A549 (cell line): ENCODE measurements around the gene CAMTA1. TPM values are rescaled to one million over a fixed set of nuclear protein-coding genes. Genes with fewer than 3 reads are reported as not detected.

ENCODE experiments used
- ATAC-seq, 2 experiments: fragments of 200-7000 bp in 1 of 2; fragments of >200 bp in 1 of 2; cut with Nextera tagmentation in 1 of 2; cut with Tn5 transposase in 1 of 2; 3 replicates each; pipeline versions ENCODE4 v1.8.0 to v1.9.1; 2018 to 2020; ENCODE audit warnings: mild to moderate bottlenecking in 1 of 2, moderate library complexity in 1 of 2
- CTCF ChIA-PET: fragments of 300-600 bp; sonication (Branson Sonifier 250); formaldehyde crosslinking; extraction: SDS; loops from one replicate; lab custom pipeline; 2021; ENCODE audit warnings: antibody characterized with exemption, inconsistent platforms; lab: Yijun Ruan, JAX
- POLR2A ChIA-PET: fragments of 350-600 bp; formaldehyde crosslinking; extraction: SDS; loops from one replicate; lab custom pipeline; 2021; ENCODE audit warnings: antibody characterized with exemption, inconsistent platforms; lab: Yijun Ruan, JAX
- DNase-seq, 2 experiments: peaks; one replicate each; pipeline versions ENCODE4 v3.0.0 to v3.0.0-alpha.2; 2011 to 2016; ENCODE audit warnings: low read depth in 1 of 2, low spot score in 1 of 2
- FAIRE-seq: peaks from 2 replicates; lab custom pipeline; 2011; peaks lifted over from hg19 to GRCh38; lab: Jason Lieb, UNC
- H3K27ac ChIP-seq, 2 experiments: fragments of >200 bp; sonication (Bioruptor Twin); formaldehyde crosslinking; 3 replicates each; pipeline ENCODE4 v1.5.1; 2016 to 2017
- H3K4me1 ChIP-seq: fragments of >200 bp; sonication (Bioruptor Twin); formaldehyde crosslinking; 3 replicates; pipeline ENCODE4 v1.6.1; 2016
- H3K4me2 ChIP-seq: fragments of >200 bp; sonication (Bioruptor Twin); formaldehyde crosslinking; 3 replicates; pipeline ENCODE4 v1.6.1; 2016
- H3K4me3 ChIP-seq: fragments of >200 bp; sonication (Bioruptor Twin); formaldehyde crosslinking; 3 replicates; pipeline ENCODE4 v1.5.1; 2016
- H3K9me3 ChIP-seq: fragments of >200 bp; sonication (Bioruptor Twin); formaldehyde crosslinking; 3 replicates; pipeline ENCODE4 v1.6.1; 2016
- CEBPB ChIP-seq, 2 experiments: fragments of >200 bp in 1 of 2; sonication (Bioruptor Twin) in 1 of 2; formaldehyde crosslinking in 1 of 2; IDR thresholded peaks; 2 replicates each; pipeline ENCODE4 v1.6.1; 2012 to 2016
- CHD2 ChIP-seq: fragments of 150-350 bp; IDR thresholded peaks from 2 replicates; pipeline ENCODE4 v1.6.1; 2014; ENCODE audit warnings: low read length; ENCODE audit not compliant: partially characterized antibody
- E2F6 ChIP-seq: IDR thresholded peaks from 2 replicates; pipeline ENCODE4 v1.6.1; 2012; ENCODE audit warnings: low read depth, borderline replicate concordance
- EP300 ChIP-seq, 2 experiments: fragments of >200 bp; sonication (Bioruptor Twin); formaldehyde crosslinking; IDR thresholded peaks; 2 replicates in 1 of 2; 3 replicates in 1 of 2; pipeline ENCODE4 v1.6.1; 2016 to 2017
- ESRRA ChIP-seq: fragments of 150-350 bp; IDR thresholded peaks from 2 replicates; pipeline ENCODE4 v1.6.1; 2014; ENCODE audit warnings: mild to moderate bottlenecking, low read length, borderline replicate concordance
- FOXS1 ChIP-seq: fragments of 250-450 bp; sonication (Bioruptor Pico); IDR thresholded peaks from 2 replicates; pipeline ENCODE4 v1.5.0; 2020; ENCODE audit warnings: mild to moderate bottlenecking, moderate library complexity
- HEYL ChIP-seq: fragments of 250-450 bp; sonication (Bioruptor Pico); IDR thresholded peaks from 2 replicates; pipeline ENCODE4 v1.8.0; 2021; ENCODE audit warnings: mild to moderate bottlenecking, moderate library complexity
- KDM1A ChIP-seq: fragments of 200-600 bp; sonication (generic); IDR thresholded peaks from 2 replicates; pipeline ENCODE4 v1.6.1; 2016; ENCODE audit warnings: low read depth, mild to moderate bottlenecking
- MYC ChIP-seq: IDR thresholded peaks from 2 replicates; pipeline ENCODE4 v1.6.1; 2012; ENCODE audit warnings: mild to moderate bottlenecking, inconsistent platforms, low read length, improper control_type of control experiment, borderline replicate concordance
- NFE2L2 ChIP-seq: fragments of 150-350 bp; conservative IDR thresholded peaks from 2 replicates; pipeline ENCODE4 v1.6.1; 2014; ENCODE audit warnings: low read length
- POLR2AphosphoS2 ChIP-seq: conservative IDR thresholded peaks from 2 replicates; pipeline ENCODE4 v1.6.1; 2012; ENCODE audit warnings: low read length, improper control_type of control experiment, inconsistent platforms
- RARB ChIP-seq: fragments of 250-450 bp; sonication (Bioruptor Pico); IDR thresholded peaks from 2 replicates; pipeline ENCODE4 v1.8.0; 2021; ENCODE audit warnings: mild to moderate bottlenecking, moderate library complexity
- RCOR1 ChIP-seq: fragments of 150-350 bp; IDR thresholded peaks from 2 replicates; pipeline ENCODE4 v1.6.1; 2014; ENCODE audit warnings: antibody characterized with exemption, low read length, low read depth
- REST ChIP-seq: fragments of 200-600 bp; sonication (generic); IDR thresholded peaks from 2 replicates; pipeline ENCODE4 v1.6.1; 2016; ENCODE audit warnings: antibody characterized with exemption, mild to moderate bottlenecking, moderate library complexity
- RFX5 ChIP-seq: fragments of 450-650 bp; IDR thresholded peaks from 2 replicates; pipeline ENCODE4 v1.7.1; 2014; ENCODE audit warnings: antibody characterized with exemption, mild to moderate bottlenecking, moderate library complexity
- RNF2 ChIP-seq: fragments of 200-600 bp; sonication (generic); IDR thresholded peaks from 2 replicates; pipeline ENCODE4 v1.6.1; 2016; ENCODE audit warnings: low read depth, mild to moderate bottlenecking, antibody characterized with exemption, moderate library complexity, borderline replicate concordance
- SMC3 ChIP-seq: fragments of >200 bp; sonication (Bioruptor Twin); formaldehyde crosslinking; IDR thresholded peaks from 3 replicates; pipeline ENCODE4 v1.6.1; 2018; ENCODE audit warnings: inconsistent platforms
- TFCP2L1 ChIP-seq: fragments of 250-450 bp; sonication (Bioruptor Pico); IDR thresholded peaks from 2 replicates; pipeline ENCODE4 v1.5.0; 2021; ENCODE audit warnings: mild to moderate bottlenecking
- ZNF302 ChIP-seq: fragments of 250-450 bp; sonication (Bioruptor Pico); IDR thresholded peaks from 2 replicates; pipeline ENCODE4 v1.9.0; 2021; ENCODE audit warnings: inconsistent platforms, mild to moderate bottlenecking, moderate library complexity
- WGBS: methylation state at CpG from one replicate; pipeline ENCODE4 v1.1.6; 2017; ENCODE audit errors: missing lambda C conversion rate; 5-methylcytosine and 5-hydroxymethylcytosine counted together
- polyA plus RNA-seq, 4 experiments: library from polyadenylated mRNA; depleted of rRNA in 3 of 4; stranded (reverse); fragments of >200 nt; fragmentation: RNase III in 1 of 4; extraction: RNeasy Plus Mini Kit Qiagen cat#74134 plus additional on column Dnase treatment in 1 of 4; gene quantifications; 2 replicates in 3 of 4; 3 replicates in 1 of 4; pipeline ENCODE4 v1.2.3, GENCODE V29; 2011 to 2017
- TF ChIP-seq, protein P1 (sequence below): fragments of >200 bp; sonication (Bioruptor Twin); formaldehyde crosslinking; IDR thresholded peaks from 2 replicates; pipeline ENCODE4 v1.6.1; 2016

The CAMTA1 gene
- polyA plus RNA-seq, 2 of the 4 experiments (the other 2 are of a cell fraction) = 58.8 to 75.0 TPM

DNA sequence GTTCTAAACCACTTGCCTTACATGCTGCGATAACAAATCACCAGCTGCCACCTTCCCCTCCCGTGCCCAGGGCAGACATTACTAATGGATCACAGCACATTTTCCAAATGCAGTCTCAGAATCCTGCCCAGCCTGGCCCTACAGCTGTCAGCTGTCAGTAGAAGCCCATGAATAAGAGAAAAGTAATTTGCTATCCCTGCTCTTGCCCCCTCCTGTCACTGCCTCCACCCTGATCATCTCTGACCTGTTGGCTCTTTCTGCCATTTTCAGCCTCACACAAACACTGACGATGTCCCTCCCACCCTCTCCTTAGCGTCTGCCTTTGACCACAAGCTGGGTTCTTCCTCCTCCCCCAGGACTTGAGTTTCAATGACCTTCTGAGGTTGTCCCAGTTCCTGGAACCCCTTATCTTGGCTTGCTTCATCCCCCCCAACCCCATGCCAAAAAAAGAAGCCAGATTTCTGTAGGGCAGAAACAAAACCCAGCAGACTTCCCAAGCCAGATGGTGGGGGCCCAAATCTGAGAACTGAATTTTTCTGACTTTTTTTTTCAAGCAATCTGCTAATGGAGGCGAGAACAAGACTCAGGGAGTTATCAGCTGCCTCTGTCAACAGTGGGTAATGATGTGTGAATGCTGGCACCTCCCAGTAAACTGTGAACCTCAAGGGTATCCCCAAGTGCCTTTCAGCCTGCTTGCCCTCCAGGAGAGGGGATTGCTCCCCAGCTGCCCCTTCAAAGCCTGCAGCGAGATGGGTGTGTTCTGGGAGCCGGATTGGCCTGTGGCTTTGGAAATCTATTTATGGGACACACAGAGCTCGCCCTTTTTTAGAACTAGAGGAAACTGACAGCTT, 769.4 kb downstream of the CAMTA1 start:
- no peak for TF ChIP-seq RCOR1
- no peak for TF ChIP-seq ZNF302 (CRISPR knock-in tag)
- TF ChIP-seq KDM1A = no peak
- TF ChIP-seq FOXS1 = no peak
- TF ChIP-seq ESRRA = no peak
- no peak for TF ChIP-seq POLR2AphosphoS2
- TF ChIP-seq HEYL (CRISPR knock-in tag) = no peak
- TF ChIP-seq MYC = no peak
- TF ChIP-seq CHD2 = no peak
- TF ChIP-seq SMC3 = no peak
- no peak for TF ChIP-seq TFCP2L1
- no peak for TF ChIP-seq NFE2L2
- no peak overlapping the region for H3K4me3 ChIP-seq
- WGBS = 78% methylated on average over 8 of the region's 8 CpGs
- no peak for FAIRE-seq
- POLR2A ChIA-PET = no interaction called here
- no peak overlapping the region for H3K4me2 ChIP-seq
- peak in 1 of 2 experiments; percentile 20 for DNase-seq
- peak overlapping the region in 1 of 2 experiments; percentile 56; a peak in 2 of 6 replicates for H3K27ac ChIP-seq
- H3K9me3 ChIP-seq = no peaks in the 10 kb centered on the region
- CTCF ChIA-PET = interaction anchor here (1.1 to 1.3 kb wide), 2 partner anchors 14 to 57 kb away, joined by 4 read pairs; no protein-coding TSS in a partner anchor
- peaks cover 21% of the 10 kb centered on the region for H3K4me1 ChIP-seq
- ATAC-seq = no peak

DNA sequence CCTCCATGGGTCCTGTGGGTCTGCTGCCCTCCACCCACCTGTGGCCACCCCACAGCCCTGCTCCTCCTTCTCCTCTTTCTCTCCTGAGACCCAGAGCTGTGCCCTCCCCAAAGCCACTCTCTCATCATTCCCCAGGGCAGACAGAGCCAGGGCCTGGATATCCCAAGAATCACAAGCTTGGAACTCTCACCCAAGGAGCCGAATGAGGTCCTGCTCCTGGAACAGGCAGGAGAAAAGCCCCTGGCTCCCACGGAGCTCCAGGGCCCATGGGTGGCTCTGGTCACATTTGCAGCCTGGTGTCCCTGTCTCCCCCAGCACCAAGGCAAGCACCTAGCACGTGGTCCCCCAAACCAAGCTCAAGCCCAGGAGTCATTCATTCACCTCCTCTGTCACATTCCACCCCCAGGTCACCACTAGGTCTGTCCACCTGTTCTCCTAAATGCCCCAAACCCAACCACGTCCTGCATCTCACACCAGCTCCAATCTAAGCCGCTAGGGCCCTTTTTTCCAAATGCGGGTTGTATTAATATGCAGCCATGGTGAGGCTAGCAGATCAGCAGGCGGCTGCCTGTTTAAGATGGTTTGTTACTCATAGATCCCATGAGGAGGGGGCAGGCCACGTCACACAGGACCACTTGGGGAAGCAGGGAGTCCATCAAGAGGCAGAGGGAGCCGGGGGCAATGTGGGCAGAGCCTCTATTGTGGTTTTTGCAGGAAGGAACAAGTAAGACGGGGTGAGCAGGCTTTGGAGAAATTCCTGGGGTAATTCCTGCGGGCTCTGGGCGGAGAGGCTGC, 770.3 kb downstream of the CAMTA1 start:
- FAIRE-seq = no peak
- 57% methylated on average over 10 of the region's 12 CpGs for WGBS

More for the DNA sequence above, 770.3 kb downstream of the CAMTA1 start:
- Histone ChIP-seq H3K27ac (no peak overlapping the region; a peak in 1 of 6 replicates), H3K4me2 (no peak overlapping the region), H3K4me3 (no peak overlapping the region), H3K4me1 (peaks cover 11% of the 10 kb centered on the region), H3K9me3 (no peaks in the 10 kb centered on the region)
- ChIA-PET CTCF (interaction anchor here (1.1 kb wide), 1 partner anchor 15 kb away, joined by 4 read pairs; no protein-coding TSS in a partner anchor), POLR2A (no interaction called here)
- TF ChIP-seq E2F6 (no peak), CEBPB (IDR thresholded peaks at IDR 0.05) (no peak), MYC (no peak), RFX5 (no peak), HEYL (CRISPR knock-in tag) (no peak), RARB (CRISPR knock-in tag) (no peak), EP300 (IDR thresholded peaks at IDR 0.05) (no peak), REST (no peak), RNF2 (no peak), ZNF302 (CRISPR knock-in tag) (no peak)
- TF ChIP-seq, protein P1, sequence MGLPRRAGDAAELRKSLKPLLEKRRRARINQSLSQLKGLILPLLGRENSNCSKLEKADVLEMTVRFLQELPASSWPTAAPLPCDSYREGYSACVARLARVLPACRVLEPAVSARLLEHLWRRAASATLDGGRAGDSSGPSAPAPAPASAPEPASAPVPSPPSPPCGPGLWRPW = no peak
- ATAC-seq (no peak), DNase-seq (no peak)
